Amygdala (tissue), 56 donors: ENCODE results near the gene TFR2.
A peak's percentile ranks its signal among the peaks of the same experiment; 100 is the strongest.
"Not testable (repeated sequence)": the region's sequence is repeated elsewhere in the genome, so short reads cannot be mapped to it uniquely, and the experiment has no call there.

Experiments used
- DNase-seq, 56 donors: peaks; one replicate each; lab custom pipeline; 2025; lab: John Stamatoyannopoulos, UW

Gene TFR2

GRCh38 chr7:100679129-100679926, 38.0 kb upstream of the TFR2 start:
- DNase-seq = no peak

DNA sequence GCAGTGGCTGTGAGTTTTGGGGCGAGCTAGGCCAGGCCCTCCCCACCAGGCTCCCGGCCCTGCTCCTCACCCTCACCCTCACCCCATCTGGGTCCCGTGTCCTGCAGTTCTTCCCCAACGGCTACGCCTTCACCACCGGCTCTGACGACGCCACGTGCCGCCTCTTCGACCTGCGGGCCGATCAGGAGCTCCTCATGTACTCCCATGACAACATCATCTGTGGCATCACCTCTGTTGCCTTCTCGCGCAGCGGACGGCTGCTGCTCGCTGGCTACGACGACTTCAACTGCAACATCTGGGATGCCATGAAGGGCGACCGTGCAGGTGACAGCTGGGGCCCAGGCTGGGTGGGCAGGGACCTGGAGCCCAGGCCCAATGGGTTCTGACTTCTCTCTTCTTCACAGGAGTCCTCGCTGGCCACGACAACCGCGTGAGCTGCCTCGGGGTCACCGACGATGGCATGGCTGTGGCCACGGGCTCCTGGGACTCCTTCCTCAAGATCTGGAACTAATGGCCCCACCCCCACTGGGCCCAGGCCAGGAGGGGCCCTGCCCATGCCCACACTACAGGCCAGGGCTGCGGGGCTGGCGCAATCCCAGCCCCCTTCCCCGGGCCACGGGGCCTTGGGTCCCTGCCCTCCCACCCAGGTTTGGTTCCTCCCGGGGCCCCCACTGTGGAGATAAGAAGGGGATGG, 37.1 kb upstream of the TFR2 start:
- DNase-seq = no peak

DNA sequence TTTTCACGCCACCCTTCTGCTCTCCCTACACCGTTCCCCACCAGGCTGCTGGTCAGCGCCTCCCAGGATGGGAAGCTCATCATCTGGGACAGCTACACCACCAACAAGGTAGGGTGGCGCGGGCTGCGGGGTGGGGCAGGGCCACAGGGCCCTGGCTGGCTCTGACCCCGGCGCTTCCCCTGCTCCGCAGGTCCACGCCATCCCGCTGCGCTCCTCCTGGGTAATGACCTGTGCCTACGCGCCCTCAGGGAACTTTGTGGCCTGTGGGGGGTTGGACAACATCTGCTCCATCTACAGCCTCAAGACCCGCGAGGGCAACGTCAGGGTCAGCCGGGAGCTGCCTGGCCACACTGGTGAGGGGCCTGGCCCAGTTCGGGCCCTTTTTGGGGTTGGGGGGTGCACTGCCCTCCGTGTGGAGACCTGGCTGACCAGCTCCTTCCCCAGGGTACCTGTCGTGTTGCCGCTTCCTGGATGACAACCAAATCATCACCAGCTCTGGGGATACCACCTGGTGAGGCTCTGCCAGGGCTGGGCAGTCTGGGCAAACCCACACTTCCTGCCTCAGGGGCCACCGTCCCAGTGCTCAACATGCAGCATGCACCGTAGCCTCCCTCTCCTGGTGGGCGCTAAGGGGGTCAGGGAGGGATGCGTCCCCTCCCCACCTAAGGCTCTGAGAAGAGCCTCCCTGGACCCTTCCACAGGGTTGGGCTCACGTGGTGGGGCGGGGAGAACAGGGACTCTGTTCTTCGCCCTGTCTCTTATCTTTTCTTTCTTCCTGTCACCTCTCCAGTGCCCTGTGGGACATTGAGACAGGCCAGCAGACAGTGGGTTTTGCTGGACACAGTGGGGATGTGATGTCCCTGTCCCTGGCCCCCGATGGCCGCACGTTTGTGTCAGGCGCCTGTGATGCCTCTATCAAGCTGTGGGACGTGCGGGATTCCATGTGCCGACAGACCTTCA, 36.2 kb upstream of the TFR2 start:
- DNase-seq = no peak

GRCh38 chr7:100676501-100677306, 35.4 kb upstream of the TFR2 start:
- DNase-seq = no peak

- DNase-seq = peak in 54 of 56 donors; percentile 27 to 96 (median 79)
These were observed 34.4 kb upstream of the TFR2 start for GRCh38 chr7:100675581-100676350.

GRCh38 chr7:100675105-100675451, 33.7 kb upstream of the TFR2 start:
- DNase-seq = peak in 3 of 56 donors; percentile 51 to 62 (median 54)

GRCh38 chr7:100674411-100675104, 33.2 kb upstream of the TFR2 start:
- DNase-seq = peak in 11 of 56 donors; percentile 19 to 51 (median 31)

DNA sequence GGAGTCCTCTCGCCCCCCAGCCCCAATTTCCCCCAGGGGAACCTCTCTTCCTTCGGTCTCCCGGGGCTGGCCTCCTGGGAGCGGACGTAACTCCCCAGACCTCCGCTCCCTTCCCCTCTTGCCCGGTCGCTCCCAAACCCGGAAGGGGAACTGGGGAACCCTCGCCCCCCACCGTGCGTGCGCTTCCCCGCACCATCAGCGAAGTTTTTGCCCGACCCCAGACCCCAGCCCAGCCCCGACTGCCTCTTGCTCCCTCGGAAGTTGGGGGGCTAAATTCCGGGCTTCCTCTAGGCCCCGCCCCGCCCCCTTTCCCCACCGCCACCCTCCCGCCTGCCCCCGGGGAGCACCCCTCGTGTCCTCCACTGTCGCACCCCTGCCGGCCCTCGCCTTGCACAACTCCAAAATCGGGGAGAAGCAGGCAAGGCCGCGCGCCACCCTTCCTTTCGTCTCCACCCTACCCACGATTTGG, 32.6 kb upstream of the TFR2 start:
- DNase-seq = peak in 20 of 56 donors; percentile 10 to 77 (median 52)

DNA sequence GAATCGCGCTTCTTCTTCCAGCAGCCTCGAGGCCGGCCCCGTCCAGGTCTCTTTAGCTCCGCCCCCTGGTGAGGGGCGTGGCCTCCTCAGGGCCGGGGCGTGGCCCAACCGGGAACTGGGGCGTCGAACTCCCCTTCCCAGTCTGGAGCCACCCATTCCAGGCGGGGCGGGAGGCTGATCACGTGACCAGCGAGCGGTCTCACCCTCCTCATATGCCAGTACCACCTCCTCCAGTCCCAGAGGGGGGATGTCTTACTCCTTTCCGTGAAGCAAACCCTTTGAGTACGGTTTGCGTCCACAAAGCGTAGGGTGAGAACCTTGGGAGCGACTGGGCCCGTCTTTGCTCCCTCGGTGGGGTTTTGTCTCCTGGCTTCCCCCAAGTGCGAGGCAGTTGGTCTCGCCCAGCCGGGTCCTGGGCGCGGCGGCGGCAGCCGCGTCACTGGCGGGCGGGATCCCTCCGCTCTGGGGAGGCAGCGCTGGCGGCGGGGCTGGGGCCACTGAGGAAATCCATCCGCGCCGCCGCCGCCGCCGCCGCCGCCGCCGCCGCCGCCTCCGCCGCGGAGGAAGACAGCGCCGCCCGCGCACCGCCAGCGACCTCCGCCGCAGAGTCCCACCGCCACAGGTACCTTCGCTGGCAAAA, 32.1 kb upstream of the TFR2 start, which contains the start of gene GNB2:
Gene GNB2, plus strand, starts transcription at position 439 of the 640 bp plus-strand sequence. CDS start 2,526 bp downstream, outside the sequence.
- DNase-seq = peak; percentile 45 to 100 (median 97)

DNA sequence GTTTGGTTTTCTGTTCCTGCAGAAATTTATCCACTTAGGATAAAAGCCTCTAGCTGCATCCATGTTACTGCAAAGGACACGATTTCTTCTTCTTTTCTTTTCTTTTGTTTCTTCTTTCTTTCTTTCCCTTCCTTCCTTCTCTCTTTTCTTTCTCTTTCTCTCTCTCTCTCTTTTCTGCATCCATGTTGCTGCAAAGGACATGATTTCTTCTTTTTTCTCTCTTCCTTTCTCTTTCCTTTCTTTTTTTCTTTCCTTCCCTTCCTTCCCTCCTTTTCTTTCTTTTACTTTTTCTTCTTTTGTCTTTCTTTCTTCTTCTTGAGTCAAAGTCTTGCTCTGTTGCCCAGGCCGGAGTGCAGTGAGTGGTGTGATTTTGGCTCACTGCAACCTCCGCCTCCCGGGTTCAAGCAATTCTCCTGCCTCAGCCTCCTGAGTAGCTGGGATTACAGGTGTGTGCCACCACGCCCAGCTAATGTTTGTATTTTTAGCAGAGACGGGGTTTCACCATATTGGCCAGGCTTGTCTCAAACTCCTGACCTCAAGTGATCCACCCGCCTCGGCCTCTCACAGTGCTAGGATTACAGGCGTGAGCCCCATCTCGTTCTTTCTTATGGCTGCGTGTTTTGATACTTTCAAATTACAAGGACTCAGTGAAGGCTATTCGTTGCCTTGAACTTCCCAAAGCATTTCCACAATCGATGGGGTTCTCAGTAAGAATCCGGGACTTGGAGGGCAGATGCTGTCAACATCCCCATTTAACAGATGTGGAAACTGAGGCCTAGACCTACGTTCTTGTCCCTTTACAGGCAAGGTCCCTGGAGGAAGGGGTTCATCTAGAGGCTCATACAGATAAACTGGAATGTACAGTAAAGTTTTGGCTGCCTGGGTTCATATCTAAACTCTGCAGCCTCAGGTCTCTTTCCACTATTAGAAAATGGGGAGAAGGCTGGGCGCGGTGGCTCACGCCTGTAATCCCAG, 30.3 kb upstream of the TFR2 start:
- DNase-seq = no peak

- no peak for DNase-seq
These were observed 28.7 kb upstream of the TFR2 start for GRCh38 chr7:100670074-100670473.

DNA sequence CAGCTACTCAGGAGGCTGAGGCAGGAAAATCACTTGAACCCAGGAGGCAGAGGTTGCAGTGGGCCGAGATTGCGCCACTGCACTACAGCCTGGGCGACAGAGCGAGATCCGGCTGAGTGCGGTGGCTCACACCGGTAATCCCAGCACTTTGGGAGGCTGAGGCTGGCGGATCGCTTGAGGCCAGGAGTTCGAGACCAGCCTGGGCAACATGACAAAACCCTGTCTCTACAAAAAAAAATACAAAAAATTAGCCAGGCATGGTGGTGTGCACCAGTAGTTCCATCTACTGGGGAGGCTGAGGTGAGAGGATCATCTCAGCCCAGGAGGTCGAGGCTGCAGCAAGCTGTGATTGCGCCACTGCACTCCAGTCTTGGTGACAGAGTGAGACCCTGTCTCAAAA, 27.8 kb upstream of the TFR2 start:
- not testable (repeated sequence) for DNase-seq

DNA sequence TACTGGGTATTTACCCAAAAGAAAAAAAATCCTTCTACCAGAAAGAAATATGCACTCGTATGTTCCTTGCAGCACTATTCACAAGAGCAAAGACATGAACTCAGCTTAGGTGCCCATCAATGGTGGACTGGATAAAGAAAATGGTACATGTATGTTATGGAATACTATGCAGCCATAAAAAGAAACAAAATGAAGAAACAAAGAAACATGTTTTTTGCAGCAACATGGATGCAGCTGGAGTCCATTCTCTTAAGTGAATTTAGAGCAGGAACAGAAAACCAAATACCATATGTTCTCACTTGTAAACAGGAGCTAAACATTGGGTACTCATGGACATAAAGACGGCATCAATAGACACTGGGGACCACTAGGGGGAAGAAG, 26.7 kb upstream of the TFR2 start:
- no peak for DNase-seq

DNA sequence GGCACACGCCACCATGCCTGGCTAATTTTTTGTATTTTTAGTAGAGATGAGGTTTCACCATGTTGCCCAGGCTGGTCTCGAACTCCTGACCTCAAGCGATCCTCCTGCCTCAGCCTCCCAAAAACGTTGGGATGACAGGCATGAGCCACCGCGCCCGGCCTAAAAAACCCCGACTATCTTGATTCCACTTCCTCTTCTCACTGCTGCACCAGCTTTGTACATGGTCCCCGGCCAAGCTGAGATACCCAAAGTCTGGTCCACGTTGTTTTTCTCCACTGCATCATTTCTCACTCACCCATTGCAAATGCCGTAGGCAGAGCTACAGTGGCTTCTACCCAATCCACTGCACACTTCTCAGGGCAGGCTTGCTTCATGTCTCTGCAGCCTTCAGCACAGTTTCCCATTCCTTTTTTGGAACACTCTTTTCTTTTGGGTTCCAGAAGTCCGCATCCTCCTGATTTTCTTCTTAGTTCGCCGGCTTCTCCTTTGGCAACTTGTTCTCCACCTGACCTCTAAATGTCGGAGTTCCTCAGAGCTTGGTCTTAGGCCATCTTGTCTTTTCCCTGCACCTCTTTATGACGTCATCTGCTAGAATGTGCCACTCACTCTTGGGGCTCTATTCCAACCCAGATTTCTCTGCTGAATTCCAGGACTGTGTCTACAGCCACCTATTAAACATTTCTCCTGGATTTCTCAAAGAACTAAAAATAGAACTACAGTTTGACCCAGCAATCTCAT, 26.1 kb upstream of the TFR2 start:
- no peak for DNase-seq

DNA sequence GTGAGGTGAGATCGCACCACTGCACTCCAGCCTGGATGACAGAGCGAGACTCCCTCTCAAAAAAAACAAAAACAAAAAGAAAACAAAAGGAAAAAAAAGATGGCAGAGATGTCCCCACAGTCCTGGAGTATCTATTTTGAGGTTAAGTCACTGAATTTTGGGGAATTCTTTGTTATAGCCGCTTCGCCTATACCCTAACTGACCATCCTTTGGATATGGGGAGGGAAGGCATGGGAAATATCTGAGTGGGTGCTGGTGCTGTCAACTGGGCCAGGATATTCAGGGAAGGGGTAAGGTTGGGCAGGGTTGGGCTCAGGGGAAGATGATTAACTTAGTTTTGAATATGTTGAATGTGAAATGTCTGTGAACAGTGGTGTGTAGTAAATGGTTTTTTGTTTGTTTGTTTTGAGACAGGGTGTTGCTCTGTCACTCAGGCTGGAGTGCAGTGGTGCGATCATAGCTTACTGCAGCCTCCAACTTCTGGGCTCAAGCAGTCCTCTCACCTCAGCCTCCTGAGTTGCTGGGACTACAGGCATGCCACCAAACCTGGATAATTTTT, 23.9 kb upstream of the TFR2 start:
- DNase-seq = no peak
